H9 (cell line): ENCODE results near the gene AMPH. TPM values are rescaled to one million over a fixed set of nuclear protein-coding genes. Genes with fewer than 3 reads are reported as not detected.

ENCODE experiments used
- DNase-seq: peaks from one replicate; pipeline ENCODE4 v3.0.0-alpha.2; 2017
- H2AFZ ChIP-seq: one replicate; pipeline ENCODE4 v1.6.1; 2013; ENCODE audit warnings: mild to moderate bottlenecking, low read length, control low read depth, moderate library complexity
- H2AK5ac ChIP-seq: 2 replicates; pipeline ENCODE4 v1.6.1; 2013; ENCODE audit warnings: low read length, control low read depth, mixed read lengths; ENCODE audit not compliant: insufficient read length
- H2BK120ac ChIP-seq: one replicate; pipeline ENCODE4 v1.6.1; 2013; ENCODE audit warnings: low read depth, mild to moderate bottlenecking, low read length, control low read depth, inconsistent platforms; ENCODE audit not compliant: poor library complexity, severe bottlenecking
- H2BK12ac ChIP-seq: 2 replicates; pipeline ENCODE4 v1.6.1; 2013; ENCODE audit warnings: low read length, control low read depth, mixed read lengths, low read depth; ENCODE audit not compliant: insufficient read length
- H2BK15ac ChIP-seq: 2 replicates; pipeline ENCODE4 v1.6.1; 2013; ENCODE audit warnings: low read depth, low read length, control low read depth
- H2BK20ac ChIP-seq: one replicate; pipeline ENCODE4 v1.6.1; 2013; ENCODE audit warnings: low read depth, mild to moderate bottlenecking, low read length, control low read depth, inconsistent platforms; ENCODE audit not compliant: poor library complexity, severe bottlenecking
- H2BK5ac ChIP-seq: 2 replicates; pipeline ENCODE4 v1.6.1; 2013; ENCODE audit warnings: low read length, control low read depth, mixed read lengths; ENCODE audit not compliant: insufficient read length
- H3K14ac ChIP-seq: 2 replicates; pipeline ENCODE4 v1.6.1; 2013; ENCODE audit warnings: low read length, control low read depth; ENCODE audit not compliant: insufficient read depth
- H3K18ac ChIP-seq: 2 replicates; pipeline ENCODE4 v1.6.1; 2013; ENCODE audit warnings: low read depth, mild to moderate bottlenecking, mixed read lengths, low read length, control low read depth; ENCODE audit not compliant: insufficient read length
- H3K23ac ChIP-seq: 2 replicates; pipeline ENCODE4 v1.6.1; 2013; ENCODE audit warnings: low read length, control low read depth, mixed read lengths, low read depth; ENCODE audit not compliant: insufficient read length
- H3K23me2 ChIP-seq: 2 replicates; pipeline ENCODE4 v1.6.1; 2013; ENCODE audit warnings: low read depth, mild to moderate bottlenecking, mixed read lengths, low read length, control low read depth; ENCODE audit not compliant: insufficient read length, poor library complexity, severe bottlenecking
- H3K27ac ChIP-seq: 2 replicates; pipeline ENCODE4 v1.5.1; 2013; ENCODE audit warnings: low read length, control low read depth, mixed read lengths, low read depth; ENCODE audit not compliant: insufficient read length
- H3K27me3 ChIP-seq: 2 replicates; pipeline ENCODE4 v1.6.1; 2013; ENCODE audit warnings: low read length, control low read depth, inconsistent platforms; ENCODE audit not compliant: insufficient read depth
- H3K4ac ChIP-seq: 2 replicates; pipeline ENCODE4 v1.6.1; 2013; ENCODE audit warnings: low read depth, mild to moderate bottlenecking, control low read depth, inconsistent platforms, low read length, moderate library complexity
- H3K4me1 ChIP-seq: 2 replicates; pipeline ENCODE4 v1.6.1; 2013; ENCODE audit warnings: low read length, control low read depth, inconsistent platforms; ENCODE audit not compliant: insufficient read depth
- H3K4me2 ChIP-seq: 2 replicates; pipeline ENCODE4 v1.6.1; 2013; ENCODE audit warnings: low read length, control low read depth, mixed read lengths; ENCODE audit not compliant: insufficient read length, insufficient read depth
- H3K56ac ChIP-seq: 2 replicates; pipeline ENCODE4 v1.6.1; 2013; ENCODE audit warnings: low read depth, mild to moderate bottlenecking, mixed read lengths, low read length, control low read depth; ENCODE audit not compliant: insufficient read length
- H3K79me1 ChIP-seq: 2 replicates; pipeline ENCODE4 v1.6.1; 2013; ENCODE audit warnings: low read depth, mild to moderate bottlenecking, moderate library complexity, low read length, control low read depth, inconsistent platforms; ENCODE audit not compliant: insufficient read depth, poor library complexity, severe bottlenecking
- H3K79me2 ChIP-seq: 2 replicates; pipeline ENCODE4 v1.6.1; 2013; ENCODE audit warnings: low read length, control low read depth, inconsistent platforms; ENCODE audit not compliant: insufficient read depth
- H3K9ac ChIP-seq: 2 replicates; pipeline ENCODE4 v1.6.1; 2013; ENCODE audit warnings: low read length, control low read depth, mixed read lengths; ENCODE audit not compliant: insufficient read length; ENCODE audit errors: extremely low read depth
- H3K9me3 ChIP-seq: one replicate; pipeline ENCODE4 v1.6.1; 2013; ENCODE audit warnings: low read depth, low read length, inconsistent platforms; ENCODE audit not compliant: control insufficient read depth
- H3T11ph ChIP-seq: one replicate; pipeline ENCODE4 v1.6.1; 2013; ENCODE audit warnings: mild to moderate bottlenecking, low read length, control low read depth, inconsistent platforms
- H4K20me1 ChIP-seq: one replicate; pipeline ENCODE4 v1.6.1; 2013; ENCODE audit not compliant: control insufficient read depth, insufficient read length, insufficient read depth
- H4K5ac ChIP-seq: 2 replicates; pipeline ENCODE4 v1.6.1; 2013; ENCODE audit warnings: low read depth, mild to moderate bottlenecking, mixed read lengths, low read length, control low read depth; ENCODE audit not compliant: insufficient read length
- H4K8ac ChIP-seq: replicated peaks from 2 replicates; pipeline ENCODE4 v1.6.1; 2013; ENCODE audit warnings: low read length, control low read depth, mixed read lengths, low read depth; ENCODE audit not compliant: insufficient read length
- H4K91ac ChIP-seq: 2 replicates; pipeline ENCODE4 v1.6.1; 2013; ENCODE audit warnings: low read depth, mild to moderate bottlenecking, moderate library complexity, mixed read lengths, low read length, control low read depth; ENCODE audit not compliant: insufficient read length
- H3K27ac Mint-ChIP-seq, 3 experiments: 2 replicates in 2 of 3; 3 replicates in 1 of 3; pipeline ENCODE4 v1.8.0; 2020 to 2021; ENCODE audit warnings: mixed read lengths in 3 of 3, mild to moderate bottlenecking in 1 of 3, moderate library complexity in 1 of 3
- H3K27me3 Mint-ChIP-seq: 2 replicates; pipeline ENCODE4 v1.8.0; 2021; ENCODE audit warnings: low read depth, mild to moderate bottlenecking, moderate library complexity, mixed read lengths
- H3K36me3 Mint-ChIP-seq, 3 experiments: 2 replicates in 2 of 3; 3 replicates in 1 of 3; pipeline ENCODE4 v1.8.0; 2020 to 2021; ENCODE audit warnings: low read depth in 3 of 3, mixed read lengths in 3 of 3; ENCODE audit not compliant: insufficient read depth in 1 of 3
- H3K4me1 Mint-ChIP-seq, 2 experiments: 2 replicates each; pipeline ENCODE4 v1.8.0; 2020; ENCODE audit warnings: mixed read lengths in 2 of 2
- H3K4me3 Mint-ChIP-seq, 2 experiments: 2 replicates in 1 of 2; 3 replicates in 1 of 2; pipeline ENCODE4 v1.8.0; 2020 to 2021; ENCODE audit warnings: mild to moderate bottlenecking in 2 of 2, mixed read lengths in 2 of 2, moderate library complexity in 1 of 2
- H3K9me3 Mint-ChIP-seq, 2 experiments: 2 replicates in 1 of 2; 3 replicates in 1 of 2; pipeline ENCODE4 v1.8.0; 2020; ENCODE audit warnings: mild to moderate bottlenecking in 2 of 2, mixed read lengths in 2 of 2, moderate library complexity in 1 of 2
- WGBS: extraction: QIAGEN DNeasy Blood & Tissue Kit; methylation state at CpG from one replicate; pipeline ENCODE4 v1.1.7; 2013; ENCODE audit warnings: missing lambda C conversion rate, low lambda C conversion rate, mixed read lengths; ENCODE audit not compliant: insufficient read length; ENCODE audit errors: extremely low coverage; 5-methylcytosine and 5-hydroxymethylcytosine counted together
- total RNA-seq: library from RNA; stranded (reverse); gene quantifications from 2 replicates; pipeline ENCODE4 v1.2.1, GENCODE V29; 2021
- TF ChIP-seq, protein P1 (sequence below): fragments of 200-600 bp; sonication (generic); conservative IDR thresholded peaks from 3 replicates; pipeline ENCODE4 v1.8.0; 2021; ENCODE audit warnings: antibody characterized with exemption, mild to moderate bottlenecking

The AMPH gene
- total RNA-seq, 1 experiment from 2014 or later = 4.8 TPM

DNA sequence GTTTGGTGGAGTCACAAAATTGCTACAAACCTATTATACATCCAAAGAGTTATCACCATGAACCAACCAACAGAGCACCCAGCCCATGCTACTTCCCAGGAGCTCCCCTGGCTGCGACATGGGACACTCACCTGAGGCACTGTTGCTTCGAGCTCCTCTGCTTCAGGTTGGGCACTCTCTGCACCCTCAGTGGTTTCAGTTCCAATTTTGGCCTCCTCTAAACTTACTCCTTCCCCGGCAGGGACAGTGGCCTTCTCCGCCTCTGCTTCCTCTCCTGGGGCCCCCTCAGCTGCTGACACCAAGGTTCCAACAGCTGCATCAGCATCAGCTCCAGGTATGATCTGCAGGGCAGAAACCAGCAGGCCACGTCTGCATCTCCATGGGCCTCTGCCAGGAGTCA lies 237.3 kb downstream of the AMPH start:
- Histone ChIP-seq H4K5ac (no peak overlapping the region), H2BK12ac (no peak overlapping the region), H3K79me2 (no peaks in the 10 kb centered on the region), H4K91ac (no peak overlapping the region), H3K56ac (no peak overlapping the region), H4K20me1 (no peaks in the 10 kb centered on the region), H3K9me3 (no peaks in the 10 kb centered on the region), H2BK5ac (no peak overlapping the region), H3K27ac (no peak overlapping the region), H3K23me2 (no peaks in the 10 kb centered on the region), H3K23ac (no peak overlapping the region), H2BK15ac (no peak overlapping the region), H3K4ac (no peak overlapping the region), H2BK120ac (no peak overlapping the region), H4K8ac (no peak overlapping the region), H2AFZ (no peak overlapping the region), H3K4me2 (no peak overlapping the region), H3K27me3 (no peaks in the 10 kb centered on the region), H3T11ph (no peak overlapping the region), H3K4me1 (no peaks in the 10 kb centered on the region), H3K9ac (no peak overlapping the region), H3K18ac (no peak overlapping the region), H3K14ac (no peak overlapping the region), H3K79me1 (no peaks in the 10 kb centered on the region), H2AK5ac (no peak overlapping the region), H2BK20ac (no peak overlapping the region)
- Mint-ChIP-seq H3K36me3 (peaks cover 0 to 5% (median 0%) of the 10 kb centered on the region in 3 experiments; a peak in 3 of 7 replicates), H3K27me3 (no peaks in the 10 kb centered on the region), H3K9me3 (peaks cover 0 to 3% of the 10 kb centered on the region in 2 experiments; a peak in 2 of 5 replicates), H3K27ac (no peak overlapping the region; a peak in 1 of 7 replicates), H3K4me3 (no peak overlapping the region), H3K4me1 (peaks cover 11 to 16% of the 10 kb centered on the region in 2 experiments; a peak in 3 of 4 replicates)
- no CpG with 5 or more reads among the region's 5 CpGs for WGBS
- no peak for DNase-seq
- TF ChIP-seq, protein P1, sequence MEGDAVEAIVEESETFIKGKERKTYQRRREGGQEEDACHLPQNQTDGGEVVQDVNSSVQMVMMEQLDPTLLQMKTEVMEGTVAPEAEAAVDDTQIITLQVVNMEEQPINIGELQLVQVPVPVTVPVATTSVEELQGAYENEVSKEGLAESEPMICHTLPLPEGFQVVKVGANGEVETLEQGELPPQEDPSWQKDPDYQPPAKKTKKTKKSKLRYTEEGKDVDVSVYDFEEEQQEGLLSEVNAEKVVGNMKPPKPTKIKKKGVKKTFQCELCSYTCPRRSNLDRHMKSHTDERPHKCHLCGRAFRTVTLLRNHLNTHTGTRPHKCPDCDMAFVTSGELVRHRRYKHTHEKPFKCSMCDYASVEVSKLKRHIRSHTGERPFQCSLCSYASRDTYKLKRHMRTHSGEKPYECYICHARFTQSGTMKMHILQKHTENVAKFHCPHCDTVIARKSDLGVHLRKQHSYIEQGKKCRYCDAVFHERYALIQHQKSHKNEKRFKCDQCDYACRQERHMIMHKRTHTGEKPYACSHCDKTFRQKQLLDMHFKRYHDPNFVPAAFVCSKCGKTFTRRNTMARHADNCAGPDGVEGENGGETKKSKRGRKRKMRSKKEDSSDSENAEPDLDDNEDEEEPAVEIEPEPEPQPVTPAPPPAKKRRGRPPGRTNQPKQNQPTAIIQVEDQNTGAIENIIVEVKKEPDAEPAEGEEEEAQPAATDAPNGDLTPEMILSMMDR = no peak
